Measurements from ENCODE around the gene ZSWIM3.
"Not testable (repeated sequence)": the region's sequence is repeated elsewhere in the genome, so short reads cannot be mapped to it uniquely, and the experiment has no call there.

The ZSWIM3 gene

DNA sequence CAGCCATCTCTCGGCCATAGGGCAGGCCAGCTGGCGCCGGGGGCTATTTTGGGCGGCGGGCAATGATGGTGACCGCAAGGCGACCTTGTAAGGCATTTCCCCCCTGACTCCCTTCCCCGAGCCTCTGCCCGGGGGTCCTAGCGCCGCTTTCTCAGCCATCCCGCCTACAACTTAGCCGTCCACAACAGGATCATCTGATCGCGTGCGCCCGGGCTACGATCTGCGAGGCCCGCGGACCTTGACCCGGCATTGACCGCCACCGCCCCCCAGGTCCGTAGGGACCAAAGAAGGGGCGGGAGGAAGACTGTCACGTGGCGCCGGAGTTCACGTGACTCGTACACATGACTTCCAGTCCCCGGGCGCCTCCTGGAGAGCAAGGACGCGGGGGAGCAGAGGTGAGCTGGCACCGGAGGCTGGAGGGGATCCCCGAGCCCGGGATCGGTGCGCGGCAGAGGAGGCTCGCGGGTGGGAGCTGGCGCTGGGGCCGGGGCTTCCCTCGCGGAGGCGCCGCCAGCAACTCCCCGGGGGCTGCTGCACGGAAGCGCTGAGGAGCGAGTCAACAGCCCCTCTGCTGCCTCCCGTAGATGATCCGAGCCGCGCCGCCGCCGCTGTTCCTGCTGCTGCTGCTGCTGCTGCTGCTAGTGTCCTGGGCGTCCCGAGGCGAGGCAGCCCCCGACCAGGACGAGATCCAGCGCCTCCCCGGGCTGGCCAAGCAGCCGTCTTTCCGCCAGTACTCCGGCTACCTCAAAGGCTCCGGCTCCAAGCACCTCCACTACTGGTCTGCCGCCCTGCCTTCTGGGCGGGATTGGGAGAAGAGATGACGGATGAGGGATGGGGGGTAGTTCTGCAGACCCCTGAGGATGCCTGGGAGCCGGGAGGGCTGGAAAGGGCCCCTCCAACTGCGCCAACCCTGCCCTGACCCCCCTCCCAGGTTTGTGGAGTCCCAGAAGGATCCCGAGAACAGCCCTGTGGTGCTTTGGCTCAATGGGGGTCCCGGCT, 33.9 kb downstream of the ZSWIM3 start, which contains the start of the genes CTSA and NEURL2:
CTSA (plus strand) TSS at position 351 of the 999 bp plus-strand sequence; CDS start at position 585, 234 bp downstream.
NEURL2 (minus strand) TSS at position 224 of the 999 bp plus-strand sequence; CDS start at position 7, 217 bp downstream.
- no peak for FAIRE-seq

DNA sequence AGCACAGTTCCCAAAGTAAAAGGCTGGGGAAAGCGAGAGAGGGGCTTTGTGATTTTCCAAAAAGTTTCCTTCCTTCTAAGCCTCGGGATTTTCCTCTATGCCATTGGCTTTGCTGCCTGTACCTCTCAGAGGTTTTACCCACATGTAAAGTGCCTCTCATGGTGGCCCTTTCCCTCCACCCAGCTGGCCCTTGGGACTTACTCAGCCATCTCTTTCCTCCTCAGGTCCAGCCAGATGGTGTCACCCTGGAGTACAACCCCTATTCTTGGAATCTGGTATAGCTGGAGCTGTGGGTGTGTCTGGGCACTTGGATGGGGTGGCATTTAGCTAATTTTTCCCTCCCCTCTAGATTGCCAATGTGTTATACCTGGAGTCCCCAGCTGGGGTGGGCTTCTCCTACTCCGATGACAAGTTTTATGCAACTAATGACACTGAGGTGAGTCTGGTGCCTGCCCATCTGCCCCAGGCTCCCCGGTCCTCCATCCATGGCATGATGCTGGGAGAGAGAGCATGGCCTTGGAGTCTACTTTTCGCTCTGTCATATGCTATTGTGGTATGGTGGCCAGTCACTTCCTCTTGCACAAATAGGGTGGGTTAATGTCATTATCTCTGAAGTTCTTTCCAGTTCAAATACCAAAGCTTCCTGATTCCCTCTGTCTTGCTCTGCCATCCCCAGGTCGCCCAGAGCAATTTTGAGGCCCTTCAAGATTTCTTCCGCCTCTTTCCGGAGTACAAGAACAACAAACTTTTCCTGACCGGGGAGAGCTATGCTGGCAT, 34.8 kb downstream of the ZSWIM3 start:
- no peak for FAIRE-seq

DNA sequence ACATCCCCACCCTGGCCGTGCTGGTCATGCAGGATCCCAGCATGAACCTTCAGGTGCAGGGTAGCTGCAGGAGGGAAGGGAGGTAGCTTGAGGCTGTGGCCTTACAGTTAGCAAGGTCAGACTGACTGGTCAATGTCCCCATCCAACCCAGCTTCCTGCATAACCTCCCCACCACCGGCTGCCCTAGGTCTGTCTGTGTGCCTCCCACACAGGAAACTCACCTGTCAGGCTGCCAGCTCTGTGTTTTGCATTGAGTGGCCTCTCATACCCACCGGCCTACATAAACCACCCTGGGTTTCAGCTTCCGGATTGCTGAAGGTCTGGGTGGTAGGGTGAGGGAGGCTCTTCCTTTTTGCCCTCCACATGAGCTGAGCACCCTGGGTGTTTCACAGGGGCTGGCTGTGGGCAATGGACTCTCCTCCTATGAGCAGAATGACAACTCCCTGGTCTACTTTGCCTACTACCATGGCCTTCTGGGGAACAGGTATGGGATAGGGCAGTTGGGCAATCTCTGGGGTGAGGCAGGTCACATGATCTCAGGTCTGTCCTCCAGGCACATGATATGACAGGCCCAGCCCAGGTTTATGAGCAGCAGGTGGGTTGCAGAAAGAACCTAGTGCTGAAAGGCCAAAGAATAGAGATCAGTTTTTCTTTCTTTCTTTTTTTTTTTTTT, 35.5 kb downstream of the ZSWIM3 start:
- FAIRE-seq: no peak

DNA sequence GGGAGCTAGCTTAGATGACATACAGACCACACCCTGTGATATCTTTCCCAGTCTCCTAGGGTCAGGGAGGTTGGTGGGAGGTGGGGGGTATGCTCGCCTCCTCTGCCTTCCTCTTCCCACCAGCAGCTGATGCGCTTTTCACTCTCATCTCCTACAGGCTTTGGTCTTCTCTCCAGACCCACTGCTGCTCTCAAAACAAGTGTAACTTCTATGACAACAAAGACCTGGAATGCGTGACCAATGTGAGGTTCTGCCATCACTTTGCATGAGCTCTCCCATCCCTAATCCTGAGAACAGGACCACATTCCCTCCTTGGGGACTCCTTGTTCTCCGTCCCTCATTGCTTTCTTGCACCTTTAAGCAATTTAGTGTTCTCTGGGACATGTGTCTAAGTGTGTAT, 36.4 kb downstream of the ZSWIM3 start:
- FAIRE-seq: no peak

DNA sequence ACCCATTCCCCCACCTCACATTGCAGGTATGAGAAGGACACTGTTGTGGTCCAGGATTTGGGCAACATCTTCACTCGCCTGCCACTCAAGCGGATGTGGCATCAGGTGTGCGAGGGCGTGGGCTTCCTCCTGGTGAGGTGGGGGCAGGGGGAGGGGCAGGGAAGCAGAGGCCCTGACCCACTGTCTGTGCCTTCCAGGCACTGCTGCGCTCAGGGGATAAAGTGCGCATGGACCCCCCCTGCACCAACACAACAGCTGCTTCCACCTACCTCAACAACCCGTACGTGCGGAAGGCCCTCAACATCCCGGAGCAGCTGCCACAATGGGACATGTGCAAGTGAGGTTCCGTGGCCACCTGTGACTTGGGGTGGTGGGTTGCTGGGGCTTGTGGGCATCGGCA, 37.4 kb downstream of the ZSWIM3 start:
- no peak for FAIRE-seq

DNA sequence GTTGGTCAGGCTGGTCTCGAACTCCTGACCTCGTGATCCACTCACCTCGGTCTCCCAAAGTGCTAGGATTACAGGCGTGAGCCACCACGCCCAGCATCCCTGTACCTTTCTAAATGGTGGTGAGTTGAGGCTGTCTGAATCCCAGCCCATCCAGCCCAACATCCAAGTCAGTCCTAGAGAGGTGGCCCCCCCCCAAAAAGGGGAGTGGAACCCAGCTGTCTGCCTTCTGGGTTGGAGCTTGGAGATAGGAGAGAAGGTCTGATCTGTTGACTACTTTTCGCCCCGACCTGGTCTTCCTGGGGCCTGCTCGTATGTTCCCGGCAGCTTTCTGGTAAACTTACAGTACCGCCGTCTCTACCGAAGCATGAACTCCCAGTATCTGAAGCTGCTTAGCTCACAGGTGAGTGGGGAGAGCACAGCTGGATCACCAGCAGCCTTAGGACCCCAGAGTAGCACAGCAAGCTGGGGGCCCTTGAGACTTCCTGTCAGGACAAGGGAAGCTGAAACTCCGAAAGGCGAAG, 39.3 kb downstream of the ZSWIM3 start:
- FAIRE-seq: no peak

DNA sequence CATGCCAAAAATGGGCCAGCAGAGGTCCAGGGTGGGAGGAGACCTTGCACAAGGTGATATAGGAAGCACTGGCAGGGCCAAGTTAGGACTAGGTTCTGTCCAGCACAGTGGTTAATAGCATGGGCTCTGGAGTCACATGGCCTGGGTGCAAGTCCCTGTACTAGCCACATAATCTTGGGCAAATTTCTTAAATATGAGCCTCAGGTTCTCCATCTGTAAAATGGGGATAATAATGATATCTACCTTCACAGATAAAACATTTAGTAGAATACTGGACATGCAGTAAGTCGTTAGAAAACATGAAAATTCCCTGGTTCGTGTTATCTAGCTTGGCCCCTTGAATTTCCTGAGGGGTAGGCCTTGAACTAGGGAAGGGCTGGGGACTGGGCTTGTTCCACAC, 39.9 kb downstream of the ZSWIM3 start:
- FAIRE-seq: no peak

DNA sequence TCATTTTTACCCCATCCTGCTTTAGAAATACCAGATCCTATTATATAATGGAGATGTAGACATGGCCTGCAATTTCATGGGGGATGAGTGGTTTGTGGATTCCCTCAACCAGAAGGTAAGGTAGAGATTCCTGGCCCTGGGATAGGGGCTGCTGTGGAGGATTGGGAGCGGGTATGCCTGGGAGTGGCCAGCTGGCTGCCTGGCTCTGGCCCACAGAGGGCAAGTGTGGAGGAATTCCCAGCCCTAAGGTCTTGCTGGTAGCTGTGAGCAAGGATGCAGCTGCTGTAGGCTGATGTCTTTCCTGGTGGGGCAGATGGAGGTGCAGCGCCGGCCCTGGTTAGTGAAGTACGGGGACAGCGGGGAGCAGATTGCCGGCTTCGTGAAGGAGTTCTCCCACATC, 40.3 kb downstream of the ZSWIM3 start:
- no peak for FAIRE-seq

DNA sequence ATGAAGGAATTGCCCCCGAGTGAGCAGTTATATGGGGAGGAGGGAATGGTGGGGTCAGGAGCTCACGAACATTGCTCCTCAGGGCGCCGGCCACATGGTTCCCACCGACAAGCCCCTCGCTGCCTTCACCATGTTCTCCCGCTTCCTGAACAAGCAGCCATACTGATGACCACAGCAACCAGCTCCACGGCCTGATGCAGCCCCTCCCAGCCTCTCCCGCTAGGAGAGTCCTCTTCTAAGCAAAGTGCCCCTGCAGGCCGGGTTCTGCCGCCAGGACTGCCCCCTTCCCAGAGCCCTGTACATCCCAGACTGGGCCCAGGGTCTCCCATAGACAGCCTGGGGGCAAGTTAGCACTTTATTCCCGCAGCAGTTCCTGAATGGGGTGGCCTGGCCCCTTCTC, 40.9 kb downstream of the ZSWIM3 start:
- FAIRE-seq: no peak

DNA sequence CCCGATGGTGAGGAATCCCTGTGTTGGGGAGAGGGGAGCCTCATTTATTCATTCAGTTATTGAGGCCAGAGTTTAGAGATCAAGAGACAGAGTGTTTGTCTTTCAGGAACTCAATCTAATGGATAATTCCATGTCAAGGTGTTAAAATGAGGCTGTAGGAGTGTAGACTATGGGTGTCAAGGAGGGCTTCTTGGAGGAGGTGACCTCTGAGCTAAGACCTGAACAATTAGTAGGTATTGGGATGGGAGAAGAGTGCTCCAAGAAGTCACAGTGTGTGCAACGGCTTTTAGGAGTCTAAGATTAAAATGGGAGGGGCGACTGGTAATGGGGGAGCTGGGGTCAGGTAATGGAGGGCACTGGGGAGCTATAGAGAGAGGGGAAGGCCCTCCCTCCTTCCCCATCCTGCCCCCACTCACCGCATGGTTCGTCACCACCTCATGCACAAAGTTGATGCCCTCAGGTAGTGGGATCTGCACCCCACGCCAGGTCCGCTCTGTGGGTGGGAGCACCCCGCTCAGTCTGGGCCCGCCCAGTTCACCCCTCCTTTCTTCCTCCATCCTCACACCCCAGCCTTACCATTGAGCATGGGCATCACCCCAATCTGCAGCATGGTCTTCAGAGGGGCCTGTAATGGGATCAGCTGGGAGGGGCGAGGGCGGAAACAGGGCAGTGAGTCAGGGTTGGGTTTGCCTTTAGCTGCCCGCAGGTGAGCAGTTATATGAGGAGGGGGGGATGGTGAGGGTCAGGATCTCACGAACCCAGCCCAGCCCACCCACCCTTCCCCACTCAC, 41.8 kb downstream of the ZSWIM3 start:
- no peak for FAIRE-seq

DNA sequence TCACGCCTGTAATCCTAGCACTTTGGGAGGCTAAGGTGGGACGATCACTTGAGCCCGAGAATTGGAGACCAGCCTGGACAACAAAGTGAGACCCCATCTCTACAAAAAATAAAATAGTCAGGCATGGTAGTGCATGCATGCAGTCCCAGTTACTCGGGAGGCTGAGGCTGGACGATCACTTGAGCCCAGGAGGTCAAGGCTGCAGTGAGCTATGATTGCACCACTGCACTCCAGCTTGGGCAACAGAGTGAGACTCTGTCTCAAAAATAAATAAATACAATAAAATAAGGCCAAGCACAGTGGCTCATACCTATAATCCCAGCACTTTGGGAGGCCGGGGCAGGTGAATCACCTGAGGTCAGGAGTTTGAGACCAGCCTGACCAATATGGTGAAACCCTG, 43.9 kb downstream of the ZSWIM3 start:
- FAIRE-seq: not testable (repeated sequence)

DNA sequence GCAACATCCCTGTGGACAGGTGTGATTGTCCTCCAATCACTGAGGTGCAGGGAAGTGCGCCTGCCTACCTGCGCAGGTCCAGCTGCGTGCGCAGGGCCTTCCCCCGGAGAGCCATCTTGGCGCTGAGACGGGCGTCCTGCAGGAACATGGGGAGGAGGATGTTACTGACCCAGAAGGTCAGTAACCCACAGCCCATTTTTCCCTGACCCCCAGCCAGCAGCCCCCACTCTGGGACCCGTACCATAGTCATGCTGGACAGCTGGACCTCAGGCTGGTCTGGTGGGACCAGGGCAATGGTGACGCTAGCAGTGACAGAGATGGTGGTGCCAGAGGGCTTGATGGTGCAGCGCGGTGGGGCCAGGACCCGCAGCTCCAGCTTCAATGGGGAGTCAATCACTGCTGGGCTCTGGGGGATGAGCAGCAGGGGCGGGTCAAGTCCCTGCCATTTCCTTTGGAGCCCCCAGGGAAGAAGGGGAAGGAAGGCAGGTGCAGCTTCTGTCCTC, 44.8 kb downstream of the ZSWIM3 start:
- no peak for FAIRE-seq

DNA sequence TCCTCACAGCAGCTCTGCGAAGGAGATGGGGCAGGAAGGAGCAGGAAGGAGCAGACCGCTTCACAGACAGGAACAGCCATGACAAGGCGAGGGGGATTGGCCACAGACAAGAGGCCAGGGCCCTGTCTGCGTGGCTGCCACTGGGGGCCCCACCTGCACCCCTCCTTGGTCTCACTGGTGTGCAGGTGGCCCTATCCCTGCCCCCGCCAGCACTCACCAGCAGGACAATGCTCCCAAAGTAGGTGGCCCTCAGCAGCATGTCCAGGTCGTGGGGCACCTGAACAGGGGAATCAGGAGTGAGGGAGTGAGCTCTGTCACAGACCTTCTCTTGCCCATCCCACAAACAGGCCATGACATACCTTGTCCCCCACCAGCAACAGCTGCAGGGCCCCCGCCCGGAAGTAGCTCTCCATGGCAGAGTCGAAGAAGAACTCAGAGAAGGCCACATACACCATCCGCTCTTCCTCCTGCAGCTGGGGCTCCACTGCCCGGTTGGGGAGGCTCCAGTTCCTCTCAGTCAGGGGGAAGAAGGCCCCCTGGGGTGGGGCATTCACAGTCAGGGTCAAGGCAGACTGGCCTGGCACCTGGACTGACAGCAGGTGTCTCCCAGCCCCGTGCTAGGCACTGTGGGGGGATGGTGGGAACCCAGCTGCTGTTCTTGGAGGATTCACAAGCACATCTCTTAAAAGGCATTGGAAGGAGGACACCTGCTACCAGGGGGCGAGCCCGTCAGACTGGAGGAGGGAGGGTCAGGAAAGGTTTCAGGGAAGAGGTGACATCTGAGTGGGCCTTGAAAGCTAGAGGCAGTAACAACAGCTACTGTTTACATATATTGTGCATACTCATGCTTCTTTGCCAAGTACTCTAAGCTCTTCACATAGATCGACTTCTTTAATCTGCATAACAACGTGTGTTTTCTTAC, 47.4 kb downstream of the ZSWIM3 start:
- no peak for FAIRE-seq

DNA sequence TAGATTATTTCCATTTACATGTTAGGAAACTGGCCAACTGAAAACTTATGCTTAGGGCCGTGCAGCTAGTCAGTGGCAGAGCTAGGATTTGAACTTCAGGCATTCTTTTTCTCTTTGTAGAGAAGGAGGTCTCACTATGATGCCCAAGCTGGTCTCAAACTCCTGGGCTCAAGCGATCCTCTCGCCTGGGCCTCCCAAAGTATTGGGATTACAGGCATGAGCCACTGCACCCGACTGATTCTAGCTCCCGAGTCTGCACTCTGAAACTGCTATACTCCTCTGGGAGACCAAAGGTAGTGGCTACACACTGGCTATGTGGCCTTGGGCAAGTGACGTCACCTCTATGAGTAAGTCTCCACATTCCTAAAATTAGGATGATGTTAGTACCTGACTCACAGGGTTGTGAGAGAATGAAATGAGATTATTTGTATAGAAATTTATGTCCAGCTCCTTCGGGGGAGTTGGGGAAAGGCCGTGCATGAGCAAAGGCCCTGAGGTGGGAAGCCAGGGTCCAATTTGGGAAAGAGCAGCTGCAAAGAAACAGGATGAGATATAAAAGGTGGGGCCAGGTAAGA, 48.2 kb downstream of the ZSWIM3 start:
- FAIRE-seq: no peak

DNA sequence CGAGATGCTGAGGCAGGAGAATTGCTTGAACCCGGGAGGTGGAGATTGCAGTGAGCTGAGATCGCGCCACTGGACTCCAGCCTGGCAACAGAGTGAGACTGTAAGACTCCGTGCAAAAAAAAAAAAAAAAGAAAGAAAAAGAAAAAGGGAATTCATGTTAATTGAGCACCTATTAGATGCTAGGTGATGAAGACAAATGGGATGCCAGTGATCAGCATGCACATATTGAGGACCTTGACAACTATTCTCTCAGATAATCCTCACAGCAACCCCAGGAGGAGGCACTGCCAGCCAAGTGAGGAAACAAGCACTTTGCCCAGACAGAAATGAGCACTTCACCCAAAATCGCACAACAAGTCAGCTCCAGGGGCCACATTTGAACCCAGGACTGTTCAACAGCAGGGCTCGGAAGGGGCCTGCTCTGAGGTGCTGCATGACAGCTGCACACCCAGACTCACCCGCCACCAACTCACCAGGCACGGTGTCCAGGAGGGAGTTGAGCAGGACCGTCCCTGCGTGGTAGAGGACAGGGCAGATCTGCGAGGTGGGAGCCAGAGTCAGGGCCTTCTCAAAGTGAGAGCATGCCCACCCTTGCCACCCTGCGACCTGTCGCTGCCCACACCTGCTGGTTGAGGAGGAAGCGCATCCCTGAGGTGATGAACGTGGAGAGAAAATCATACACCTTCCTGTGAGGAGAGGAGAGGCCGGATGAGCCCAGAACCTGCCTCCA, 50.0 kb downstream of the ZSWIM3 start:
- FAIRE-seq: no peak

DNA sequence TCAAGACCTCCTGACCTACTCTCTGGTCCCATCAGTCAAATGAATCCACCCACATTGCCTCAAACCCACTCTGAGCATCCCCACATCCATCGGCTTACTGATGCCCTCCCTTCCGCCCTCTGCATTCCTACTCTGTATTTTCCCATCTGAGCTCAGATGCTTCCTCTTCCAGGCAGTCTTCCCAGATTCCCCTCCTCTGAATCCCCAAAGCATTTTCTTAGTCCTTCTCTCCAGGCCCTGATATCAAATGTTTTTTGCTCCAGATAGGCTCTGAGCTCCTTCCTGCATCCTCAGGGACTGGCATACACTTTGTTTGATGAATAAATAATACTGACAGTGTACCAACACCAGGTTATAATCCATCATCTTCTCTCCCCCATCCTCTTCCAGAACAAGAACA, 50.7 kb downstream of the ZSWIM3 start:
- no peak for FAIRE-seq

DNA sequence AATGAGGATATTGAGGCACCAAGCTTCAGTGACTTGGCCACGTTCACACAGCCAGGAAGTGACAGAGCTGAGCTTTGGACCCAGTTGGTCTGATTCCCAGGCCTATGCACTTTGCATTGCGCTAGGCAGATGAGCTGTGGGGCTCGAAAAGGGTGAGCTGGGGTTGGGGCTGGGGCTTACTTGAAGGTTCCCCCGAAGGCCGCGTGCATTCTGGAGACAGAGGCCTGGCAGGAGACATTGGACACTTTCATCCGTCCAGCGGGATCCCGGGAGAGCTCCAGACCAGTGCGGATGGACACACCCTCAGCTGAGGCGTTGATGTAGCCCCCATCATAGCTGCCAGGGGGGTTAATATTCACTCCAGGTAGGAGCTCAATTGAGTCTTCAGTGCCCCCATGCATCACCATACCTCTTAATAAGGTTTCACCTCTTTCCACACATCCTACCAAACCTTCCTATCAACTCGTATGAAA, 52.0 kb downstream of the ZSWIM3 start:
- no peak for FAIRE-seq

DNA sequence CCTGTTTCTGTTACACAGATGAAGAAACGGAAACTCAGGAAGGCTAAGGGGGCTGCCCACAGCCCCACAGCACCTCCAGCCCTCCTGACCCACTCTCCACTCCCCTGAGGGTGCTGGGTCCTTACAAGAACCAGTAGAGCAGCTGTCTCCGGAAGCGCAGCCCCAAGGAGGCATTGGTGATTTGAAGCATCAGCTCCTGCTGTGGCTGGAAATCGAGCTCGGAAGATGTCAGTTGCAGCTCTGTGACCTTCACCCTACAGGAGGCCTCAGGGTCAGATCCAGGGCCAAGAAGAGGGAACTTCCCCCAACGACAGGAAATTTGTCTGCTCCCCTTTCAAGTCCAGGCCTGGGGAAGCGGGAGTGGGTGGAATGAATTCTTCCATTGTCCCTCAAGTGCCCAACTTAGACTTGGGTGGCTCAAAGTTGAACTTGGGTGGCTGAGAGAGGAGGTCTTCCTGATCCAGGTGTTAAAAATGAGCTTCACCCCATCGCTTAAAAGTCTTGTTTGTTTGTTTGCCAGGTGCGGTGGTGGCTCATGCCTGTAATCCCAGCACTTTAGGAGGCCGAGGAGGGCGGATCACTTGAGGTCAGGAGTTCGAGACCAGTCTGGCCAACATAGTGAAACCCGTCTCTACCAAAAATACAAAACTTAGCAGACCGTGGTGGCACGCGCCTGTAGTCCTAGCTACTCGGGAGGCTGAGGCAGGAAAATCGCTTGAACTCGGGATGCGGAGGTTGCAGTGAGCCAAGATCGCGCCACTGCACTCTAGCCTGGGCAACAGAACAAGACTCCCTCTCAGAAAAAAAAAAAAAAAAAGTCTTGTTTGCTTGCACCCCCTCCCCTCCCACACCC, 52.6 kb downstream of the ZSWIM3 start:
- FAIRE-seq: no peak

Measured in G401.6 (cell line).